HG02943 (cell line): ENCODE data around the gene USH2A.

Experiments used
- ATAC-seq: cut with Tn5 transposase; IDR thresholded peaks from one replicate; pipeline ENCODE4 v1.9.1; 2021; ENCODE audit warnings: mild to moderate bottlenecking, low read depth, moderate library complexity; ENCODE audit not compliant: unreplicated experiment

The USH2A gene

DNA sequence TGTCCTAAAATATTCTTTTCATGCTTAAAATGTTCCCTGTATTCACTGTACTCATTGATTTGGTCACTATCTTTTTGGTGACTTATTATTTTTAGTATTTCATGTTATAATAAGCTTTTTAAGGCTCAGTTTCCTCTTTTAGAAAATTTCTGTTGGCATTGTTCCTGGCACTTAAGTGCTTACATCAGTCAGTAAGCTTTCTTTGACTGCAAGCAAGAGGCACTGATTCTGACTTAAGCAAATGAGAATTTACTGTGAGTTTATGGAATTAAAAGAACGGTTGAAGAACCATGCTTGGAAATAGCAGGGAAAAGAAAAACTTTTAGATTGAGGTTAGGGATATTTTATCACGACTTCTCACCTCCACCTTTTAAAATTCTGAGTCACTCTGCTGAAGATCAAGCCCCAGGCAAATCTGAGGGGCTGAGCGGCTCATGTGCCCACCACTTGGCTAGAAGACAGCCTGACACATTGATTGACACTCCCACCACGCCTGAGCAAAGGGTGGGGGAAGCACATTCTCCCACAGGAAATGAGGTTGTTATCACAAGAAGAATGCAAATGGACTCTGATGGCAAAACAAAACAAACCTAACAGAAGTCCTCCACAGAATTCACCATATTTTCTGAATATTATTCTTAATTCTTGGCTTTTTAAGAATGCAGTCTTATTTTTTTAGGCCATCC is 753.3 kb downstream of the USH2A start:
- ATAC-seq, result no peak

DNA sequence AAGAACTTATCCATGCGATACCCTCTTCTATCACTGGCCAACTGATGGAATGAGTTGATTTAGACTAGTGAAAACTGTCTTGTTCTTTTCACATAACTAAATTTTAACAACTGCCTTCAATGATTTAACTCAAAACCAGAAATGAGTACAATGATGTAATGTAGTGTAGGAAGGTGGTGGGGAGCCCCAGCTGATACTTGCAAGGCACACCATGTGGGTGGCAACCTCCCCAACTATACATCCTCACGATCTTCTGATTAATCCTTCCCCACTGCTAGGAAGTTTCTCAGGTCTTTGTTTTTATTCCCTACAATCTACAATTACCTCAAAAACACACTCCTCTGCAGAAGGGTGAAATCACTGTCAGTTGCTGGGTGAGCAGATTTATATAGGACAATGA is 755.5 kb downstream of the USH2A start:
- ATAC-seq, result no peak

DNA sequence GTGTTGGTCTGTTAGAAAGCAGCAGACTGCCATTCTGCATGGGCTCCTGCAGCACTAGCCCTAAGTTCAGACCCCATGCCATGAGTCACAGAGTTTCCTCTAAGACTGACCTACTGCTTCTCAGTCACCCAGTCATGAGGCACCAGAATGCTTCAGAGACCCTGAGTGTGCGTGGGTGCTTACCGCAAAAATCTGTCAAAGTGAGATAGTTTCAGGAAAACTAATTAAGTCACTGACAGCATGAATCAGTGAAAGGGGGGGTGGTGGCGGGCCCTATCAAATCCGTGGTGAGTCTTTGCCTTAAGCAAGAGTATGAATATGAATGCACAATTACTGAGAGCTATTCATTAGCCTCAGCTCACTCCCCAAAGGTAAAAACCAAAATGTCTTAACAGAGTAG is 758.0 kb downstream of the USH2A start:
- no peak for ATAC-seq

DNA sequence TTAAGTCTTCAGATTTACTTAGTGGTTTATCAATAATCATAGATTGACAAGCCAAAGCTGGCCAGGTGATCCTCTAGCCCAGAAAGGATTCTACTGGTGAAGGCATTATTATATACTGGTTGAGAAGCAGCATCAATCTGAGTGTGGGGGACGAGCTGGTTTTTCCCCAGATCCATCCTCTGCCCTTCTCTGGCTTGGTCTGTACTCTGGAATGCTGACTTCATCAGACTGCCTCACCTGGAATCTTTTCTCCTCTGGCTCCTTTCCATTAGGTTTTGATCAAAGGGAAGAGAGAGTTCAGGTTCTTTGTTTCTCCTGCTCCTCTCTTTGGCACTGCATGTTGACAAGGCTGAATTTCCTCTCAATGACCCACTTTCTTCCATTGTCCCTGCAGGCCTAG is 762.2 kb downstream of the USH2A start:
- ATAC-seq, result no peak

DNA sequence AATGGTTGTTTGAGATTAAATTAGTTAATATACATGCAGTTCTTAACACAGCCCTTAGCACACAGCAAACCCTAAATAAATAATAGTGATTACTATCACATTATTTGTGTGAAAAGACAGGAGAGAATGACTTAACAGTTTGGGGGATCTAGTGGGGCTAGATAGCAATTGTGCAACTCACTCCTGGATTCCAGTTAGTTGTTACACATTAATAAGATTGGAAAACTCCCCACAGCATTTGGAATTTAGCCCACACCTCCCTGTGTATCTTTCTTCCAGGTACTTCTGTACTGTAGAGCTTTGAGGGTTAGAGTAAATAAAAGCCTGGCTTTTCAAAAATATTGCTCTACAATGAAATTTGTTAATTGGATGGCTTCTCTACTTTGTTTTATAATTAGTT is 763.0 kb downstream of the USH2A start:
- ATAC-seq, result no peak

DNA sequence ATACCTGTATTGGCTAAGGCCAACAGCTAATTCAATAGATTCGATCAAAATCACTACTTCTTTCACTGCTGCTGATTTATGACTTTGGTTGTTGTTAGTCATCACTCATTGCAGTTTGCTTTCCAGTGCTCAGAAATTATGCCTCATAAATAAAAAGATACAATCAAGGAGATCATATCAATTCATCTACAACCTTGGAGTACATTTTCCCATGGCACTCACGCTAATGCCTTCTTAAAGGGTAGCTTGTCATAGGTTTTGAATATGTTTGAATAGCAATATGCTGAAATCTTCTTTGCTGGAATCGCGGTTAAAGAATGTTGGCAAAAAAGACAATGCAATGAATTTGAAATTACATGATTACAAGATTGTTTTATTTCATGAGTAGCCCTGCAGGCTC is 766.2 kb downstream of the USH2A start:
- ATAC-seq, result no peak

DNA sequence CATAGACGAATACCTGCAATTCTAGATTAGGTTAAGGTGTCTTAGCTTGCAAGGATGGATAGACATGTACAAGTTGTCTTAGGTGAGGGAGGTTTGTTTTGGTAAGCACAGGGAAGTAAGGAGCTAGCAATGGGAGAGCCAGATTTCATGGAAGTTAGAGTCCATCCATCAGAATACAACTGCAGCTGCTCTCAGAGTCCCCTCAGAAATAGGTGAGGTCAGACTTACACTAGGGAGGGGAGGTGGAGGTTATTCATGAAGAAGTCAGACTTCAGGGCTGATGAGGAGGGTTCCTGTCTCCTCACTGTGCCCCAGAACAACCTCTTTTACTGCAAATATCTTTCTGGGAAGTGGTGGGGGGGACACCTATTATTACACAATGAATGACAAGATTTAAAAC is 770.9 kb downstream of the USH2A start:
- no peak for ATAC-seq

DNA sequence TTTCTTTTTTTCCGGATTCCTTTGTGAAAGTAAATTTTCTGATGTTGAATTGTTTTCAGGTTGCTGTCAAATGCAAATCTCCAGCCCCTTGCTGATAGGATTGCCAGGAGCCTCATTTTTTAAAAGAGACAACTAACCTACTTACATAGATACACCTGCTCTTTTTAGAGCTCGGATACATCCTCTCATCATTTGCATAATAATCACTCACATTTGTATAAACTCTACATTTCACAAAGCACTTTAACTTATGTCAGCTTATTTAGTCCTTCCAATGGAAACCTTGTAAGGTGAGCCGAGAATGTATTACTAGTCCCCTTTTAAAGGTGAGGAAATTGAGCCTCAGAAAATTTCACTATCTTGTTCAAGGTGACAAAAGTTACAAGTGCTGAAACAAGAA is 771.4 kb downstream of the USH2A start:
- ATAC-seq, result no peak

DNA sequence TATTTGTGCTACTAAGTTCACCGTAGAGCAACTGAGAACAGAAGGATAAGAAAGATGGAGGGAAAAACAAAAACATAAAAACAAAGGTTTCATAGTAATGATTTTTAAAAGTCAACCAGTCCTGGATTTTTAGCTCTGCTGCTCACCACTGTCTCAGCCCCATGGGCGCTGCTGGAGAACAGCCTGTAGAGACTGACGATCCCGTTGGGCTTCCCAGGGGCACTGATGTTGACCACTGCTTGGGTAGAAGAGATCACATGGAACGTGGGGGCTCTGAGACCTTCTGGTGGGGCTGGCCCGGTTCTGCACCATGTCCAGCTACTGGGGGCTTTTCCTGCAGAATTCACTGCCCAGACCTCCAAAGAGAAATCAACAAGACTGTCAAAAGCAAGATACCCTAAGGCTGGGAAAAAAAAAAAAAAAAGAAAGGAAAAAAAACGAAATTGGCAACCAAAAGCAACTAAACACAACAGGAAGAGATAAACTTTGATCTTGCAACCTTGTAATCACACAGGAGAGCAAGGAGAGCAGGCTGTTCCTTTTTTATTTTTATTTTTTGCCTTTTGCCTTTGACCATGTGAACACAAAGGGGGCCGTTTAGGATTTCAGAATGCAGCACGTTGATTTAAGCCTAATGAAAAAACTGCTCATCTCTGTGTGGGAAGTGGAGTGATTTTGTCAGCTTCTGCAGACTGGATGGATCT is 772.6 kb downstream of the USH2A start:
- no peak for ATAC-seq

DNA sequence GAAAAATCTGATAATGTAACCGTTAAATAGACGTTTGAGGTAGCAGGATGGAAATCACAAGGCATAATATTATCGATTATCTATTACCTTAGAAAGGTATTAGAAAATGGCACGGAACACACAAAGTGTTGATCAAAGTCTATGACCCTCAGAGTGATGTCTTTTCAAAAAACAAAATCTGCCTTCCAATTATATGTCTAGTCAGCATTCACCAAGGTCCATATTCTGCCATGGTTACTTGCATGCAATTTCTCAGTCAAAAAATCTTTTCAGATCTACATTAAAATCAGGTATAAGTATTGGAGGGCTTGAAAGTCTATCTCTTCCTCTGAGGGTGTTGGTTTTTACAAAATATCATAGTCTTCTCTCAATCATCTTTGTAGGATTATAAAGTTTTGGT is 774.3 kb downstream of the USH2A start:
- ATAC-seq, result no peak

DNA sequence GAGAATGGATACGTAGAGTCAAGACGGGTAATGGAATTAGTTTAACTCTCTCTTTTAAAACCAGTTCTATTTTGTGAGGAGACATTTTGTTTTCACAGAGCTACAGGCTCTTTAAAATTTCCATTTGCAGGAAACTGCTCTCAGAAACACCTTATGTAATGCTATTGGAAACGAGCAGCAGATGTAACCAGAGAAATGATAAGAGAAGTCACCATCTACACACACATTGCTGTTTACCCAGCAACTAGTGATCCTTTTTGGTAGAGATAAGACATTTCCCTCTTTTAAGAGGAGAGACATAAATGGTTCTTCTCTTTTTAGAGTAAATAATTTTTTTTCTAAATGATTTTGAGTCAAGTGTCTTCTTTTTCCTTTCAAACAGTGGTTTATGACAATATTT is 775.5 kb downstream of the USH2A start:
- no peak for ATAC-seq

DNA sequence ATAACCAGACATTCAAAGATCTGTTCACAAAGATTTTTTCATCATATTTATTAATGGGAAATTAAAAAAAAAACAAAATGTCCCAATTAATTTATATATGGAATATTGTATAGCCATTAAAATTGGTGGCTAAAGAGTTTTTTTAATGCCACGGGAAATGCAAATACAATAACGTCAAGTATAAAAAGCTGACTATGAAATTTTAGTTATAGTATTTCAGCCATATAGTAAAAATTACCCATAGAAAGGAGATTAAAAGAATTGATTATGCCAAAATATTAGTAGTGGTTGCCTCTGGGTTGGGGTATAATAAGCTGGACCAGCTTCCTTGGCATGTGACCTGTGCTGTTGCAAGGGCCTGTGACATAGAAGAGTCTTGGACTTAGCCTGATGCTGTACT is 777.4 kb downstream of the USH2A start:
- no peak for ATAC-seq

DNA sequence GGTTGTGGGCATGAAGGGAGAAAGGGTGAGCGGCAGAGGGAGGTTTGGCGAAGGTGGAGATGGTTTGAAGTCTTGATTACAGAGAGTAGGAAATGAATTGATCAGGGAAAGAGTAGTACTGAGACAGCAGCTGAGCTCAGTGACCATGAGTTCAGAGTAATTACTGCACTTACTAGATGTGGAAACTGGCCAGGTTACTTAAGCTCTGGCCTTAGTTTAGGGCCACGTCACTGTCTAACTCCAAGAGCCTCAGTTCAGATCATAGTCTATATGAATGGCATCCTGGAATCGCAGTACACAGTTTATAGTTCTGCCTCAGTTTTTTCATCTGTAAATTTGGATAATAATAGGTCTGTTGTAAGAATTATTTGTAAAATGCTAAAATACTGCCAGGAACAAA is 778.1 kb downstream of the USH2A start:
- no peak for ATAC-seq

DNA sequence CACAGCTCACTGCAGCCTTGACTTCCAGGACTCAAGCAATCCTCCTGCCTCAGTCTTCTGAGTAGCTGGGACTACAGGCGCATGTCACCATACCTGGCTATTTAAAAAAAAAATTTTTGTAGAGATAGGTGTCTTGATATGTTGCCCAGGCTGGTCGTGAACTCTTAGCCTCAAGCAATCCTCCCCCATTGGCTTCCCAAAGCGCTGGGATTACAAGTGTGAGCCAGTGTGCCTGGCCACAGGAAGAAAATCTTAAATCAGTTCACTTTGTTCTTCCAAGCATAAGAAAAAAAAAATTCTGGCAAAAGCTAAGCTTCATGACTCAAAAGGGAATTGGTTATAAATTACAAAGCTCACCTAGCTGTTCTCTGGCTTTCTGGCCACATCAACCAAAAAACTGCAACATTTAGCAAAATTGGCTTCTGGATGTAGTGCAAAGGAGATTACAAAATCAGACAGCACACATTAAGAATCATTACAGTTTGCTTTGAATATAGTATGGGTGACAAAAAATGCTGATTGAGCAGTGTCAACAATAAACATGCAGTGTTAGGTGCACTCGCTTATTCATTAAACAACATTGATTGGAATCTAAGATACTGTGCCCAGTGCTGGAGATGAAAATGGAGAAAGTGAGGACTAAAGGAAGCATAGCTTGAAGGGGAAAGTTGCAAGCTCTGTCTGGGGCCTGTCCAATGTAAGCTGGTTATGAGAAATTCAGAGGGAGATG is 779.5 kb downstream of the USH2A start:
- ATAC-seq, result no peak

DNA sequence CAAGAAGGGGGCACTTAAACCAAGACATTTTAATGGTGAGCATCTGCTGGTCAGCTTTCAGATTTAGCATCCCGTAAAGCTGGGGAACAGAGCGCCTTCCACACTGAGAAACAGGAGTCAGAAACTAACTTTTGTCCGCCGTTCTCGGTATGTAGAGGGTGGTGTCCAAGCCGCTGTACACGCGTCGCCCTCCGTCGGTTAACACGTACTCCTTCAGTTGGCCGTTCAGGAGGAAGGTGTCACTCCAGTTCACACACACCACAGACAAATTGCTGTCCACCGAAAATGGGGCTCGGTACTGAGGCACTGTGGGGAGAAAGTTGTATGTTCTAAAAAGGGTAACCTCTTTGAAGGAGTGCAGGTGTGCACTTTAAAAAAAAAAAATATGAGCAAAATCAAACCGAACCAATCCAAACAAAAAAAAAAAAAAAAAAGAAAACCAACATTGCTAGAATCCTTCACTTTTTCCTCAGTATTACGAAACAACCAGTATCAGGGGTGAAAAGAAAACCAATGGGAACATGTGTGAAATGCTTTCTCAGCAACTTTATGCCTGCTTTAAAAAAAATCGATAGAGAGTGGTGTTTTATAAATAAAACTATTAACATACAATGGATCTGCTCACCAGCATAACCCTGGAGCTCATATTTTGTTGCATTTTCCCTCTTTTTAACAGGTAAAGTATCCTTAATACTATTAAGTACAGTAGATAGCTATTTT is 782.7 kb downstream of the USH2A start:
- ATAC-seq, result no peak

DNA sequence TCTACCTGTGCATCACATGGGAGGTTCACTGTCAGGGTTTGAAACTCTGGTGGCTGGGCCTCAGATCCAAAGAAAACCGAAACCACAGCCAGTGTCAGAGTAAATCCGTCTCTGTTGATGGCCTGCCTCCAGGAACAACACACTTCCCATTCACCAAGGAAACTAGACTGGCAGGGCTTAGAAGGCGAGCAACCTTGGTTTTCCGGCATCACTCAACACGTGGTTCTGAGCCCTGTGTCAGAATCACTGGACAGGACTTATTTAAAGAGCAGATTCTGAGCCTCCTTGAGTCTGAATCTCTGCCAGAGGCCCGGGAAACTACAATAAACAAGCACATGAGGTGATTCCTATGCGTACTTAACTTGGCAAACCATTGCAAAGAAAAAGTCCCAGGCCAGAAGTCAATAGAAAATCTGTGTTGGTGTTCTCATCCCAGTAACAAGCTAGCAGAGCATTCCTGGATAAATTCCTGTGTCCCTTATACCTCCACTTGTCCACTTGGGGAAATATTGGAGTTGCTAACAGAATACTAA is 786.1 kb downstream of the USH2A start:
- ATAC-seq, result no peak

DNA sequence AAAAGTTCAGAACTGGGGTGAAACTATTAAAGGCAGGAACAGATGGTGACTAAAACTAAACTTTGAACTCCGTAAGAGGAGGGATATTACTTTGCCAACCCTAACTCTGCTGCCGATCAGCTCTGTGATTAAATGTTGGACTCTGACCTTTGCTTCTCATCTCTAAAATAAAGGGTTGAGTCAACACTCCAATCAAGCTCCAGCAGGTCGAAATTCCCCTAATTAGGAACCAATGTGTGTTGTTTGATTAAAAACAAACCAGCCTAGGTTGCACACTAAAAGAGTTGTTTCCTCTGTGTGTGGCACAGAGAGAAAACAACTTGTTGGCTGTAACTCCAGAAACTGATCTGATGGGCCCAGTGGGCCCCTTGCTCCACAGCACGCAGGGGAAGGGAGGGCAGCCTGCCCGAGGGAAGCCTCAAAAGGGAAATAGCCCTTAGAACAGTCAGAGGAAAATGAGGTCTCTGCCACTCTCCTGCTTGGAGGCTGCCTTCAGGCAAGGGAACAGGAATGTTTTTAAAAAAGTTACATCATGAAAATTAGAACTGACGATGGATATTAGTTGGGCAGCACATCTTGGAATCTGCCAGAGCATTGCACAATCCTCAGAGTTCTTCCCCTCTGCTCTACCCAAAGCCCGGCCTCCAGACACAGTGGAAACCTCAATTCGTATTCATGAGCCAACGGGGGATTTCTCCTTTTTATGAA is 786.8 kb downstream of the USH2A start:
- no peak for ATAC-seq

DNA sequence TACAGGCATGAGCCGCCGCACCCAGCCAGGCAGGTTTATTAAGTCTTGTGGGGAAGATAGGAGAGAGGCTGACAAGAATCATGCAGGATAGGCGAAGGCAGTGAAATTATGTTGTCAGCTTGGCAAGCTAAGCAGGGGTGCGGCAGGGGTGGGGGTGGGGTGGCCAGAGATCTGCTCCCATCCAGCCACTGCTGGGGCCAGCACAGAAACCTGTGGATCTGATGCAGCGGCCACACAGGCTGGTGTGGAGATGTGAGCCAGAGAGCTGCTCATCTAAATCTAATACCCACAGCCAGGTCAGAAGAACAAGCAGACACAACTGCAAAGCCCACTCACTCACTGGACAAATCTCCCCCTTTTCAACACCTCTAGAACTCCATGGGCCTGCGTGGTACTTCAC is 787.4 kb downstream of the USH2A start:
- no peak for ATAC-seq

DNA sequence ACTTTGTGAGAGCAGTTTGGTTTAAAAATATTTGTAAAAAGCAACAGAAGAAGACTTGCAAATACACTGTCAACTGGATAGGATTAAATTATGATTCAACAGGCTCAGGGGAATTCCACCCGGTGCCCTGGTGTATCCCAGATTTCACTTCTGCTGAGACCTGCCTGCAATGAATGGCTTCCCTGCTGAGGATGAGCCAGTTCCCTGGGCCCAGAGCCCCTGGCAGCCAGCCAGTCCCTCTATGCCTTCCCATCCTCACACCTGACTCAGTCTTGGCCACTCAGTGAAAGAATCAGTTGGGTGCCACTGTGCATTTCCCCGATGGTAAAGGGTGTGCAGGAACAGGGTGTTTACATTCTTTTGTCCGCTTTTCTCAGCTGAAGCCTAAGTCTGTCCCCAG is 791.8 kb downstream of the USH2A start:
- ATAC-seq, result no peak

DNA sequence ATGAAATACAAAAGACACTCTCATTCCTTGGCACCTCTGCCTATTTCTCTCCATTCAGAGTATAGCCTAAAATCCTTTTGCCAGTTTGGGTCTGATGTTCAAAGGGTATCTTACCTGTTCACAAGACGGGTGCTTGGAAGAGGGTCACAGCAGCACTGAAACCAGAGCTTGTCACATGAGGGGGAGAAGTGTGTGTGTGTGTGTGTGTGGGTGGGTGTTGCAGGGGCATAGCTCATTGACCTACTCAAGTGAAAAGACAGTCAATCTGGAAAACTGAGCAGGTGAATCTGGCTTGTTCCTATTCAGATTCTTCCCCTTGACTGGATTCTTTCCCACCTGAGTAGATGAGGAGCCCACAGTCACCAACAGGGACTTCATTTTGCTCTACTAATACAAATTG is 792.2 kb downstream of the USH2A start:
- no peak for ATAC-seq
